ENCODE measurements around the gene SLC16A14. TPM values are rescaled to one million over a fixed set of nuclear protein-coding genes. Genes with fewer than 3 reads are reported as not detected.

The SLC16A14 gene
- polyA plus RNA-seq, 1 donor from 2014 or later, result 128 TPM

- Histone ChIP-seq H3K79me2 (replicated peaks; ENCODE audit: insufficient read depth, low read length) (no peaks in the 10 kb centered on the region), H3F3A (ENCODE audit: insufficient read depth, low read length, poor library complexity, severe bottlenecking) (no peaks in the 10 kb centered on the region), H3K4me2 (ENCODE audit: low read length) (no peak overlapping the region), H3K36me3 (ENCODE audit: insufficient read depth, low read length) (no peaks in the 10 kb centered on the region), H2AFZ (ENCODE audit: low read depth, low read length) (no peak overlapping the region), H3K9me2 (ENCODE audit: insufficient read depth, low read length) (no peaks in the 10 kb centered on the region), H3K27me3 (ENCODE audit: insufficient read depth, low read depth, low read length) (no peaks in the 10 kb centered on the region), H3K4me3 (ENCODE audit: low read length) (no peak overlapping the region), H3K9me3 (ENCODE audit: low read length) (no peaks in the 10 kb centered on the region), H3K9ac (ENCODE audit: low read length) (no peak overlapping the region), H3K27ac (ENCODE audit: low read length) (no peak overlapping the region), H4K20me1 (ENCODE audit: insufficient read depth) (no peaks in the 10 kb centered on the region)
- TF ChIP-seq, protein P1, sequence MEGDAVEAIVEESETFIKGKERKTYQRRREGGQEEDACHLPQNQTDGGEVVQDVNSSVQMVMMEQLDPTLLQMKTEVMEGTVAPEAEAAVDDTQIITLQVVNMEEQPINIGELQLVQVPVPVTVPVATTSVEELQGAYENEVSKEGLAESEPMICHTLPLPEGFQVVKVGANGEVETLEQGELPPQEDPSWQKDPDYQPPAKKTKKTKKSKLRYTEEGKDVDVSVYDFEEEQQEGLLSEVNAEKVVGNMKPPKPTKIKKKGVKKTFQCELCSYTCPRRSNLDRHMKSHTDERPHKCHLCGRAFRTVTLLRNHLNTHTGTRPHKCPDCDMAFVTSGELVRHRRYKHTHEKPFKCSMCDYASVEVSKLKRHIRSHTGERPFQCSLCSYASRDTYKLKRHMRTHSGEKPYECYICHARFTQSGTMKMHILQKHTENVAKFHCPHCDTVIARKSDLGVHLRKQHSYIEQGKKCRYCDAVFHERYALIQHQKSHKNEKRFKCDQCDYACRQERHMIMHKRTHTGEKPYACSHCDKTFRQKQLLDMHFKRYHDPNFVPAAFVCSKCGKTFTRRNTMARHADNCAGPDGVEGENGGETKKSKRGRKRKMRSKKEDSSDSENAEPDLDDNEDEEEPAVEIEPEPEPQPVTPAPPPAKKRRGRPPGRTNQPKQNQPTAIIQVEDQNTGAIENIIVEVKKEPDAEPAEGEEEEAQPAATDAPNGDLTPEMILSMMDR (IDR thresholded peaks at IDR 0.05; ENCODE audit: poor library complexity, severe bottlenecking), result no peak
- TF ChIP-seq POLR2AphosphoS5 (IDR thresholded peaks at IDR 0.05) (no peak), EZH2 (IDR thresholded peaks at IDR 0.05; ENCODE audit: borderline replicate concordance, insufficient read depth, low read length, poor library complexity, severe bottlenecking) (no peak), EP300 (conservative IDR thresholded peaks at IDR 0.05; ENCODE audit: poor library complexity, severe bottlenecking) (no peak), MXI1 (conservative IDR thresholded peaks at IDR 0.05; ENCODE audit: poor library complexity, severe bottlenecking) (no peak), SMC3 (conservative IDR thresholded peaks at IDR 0.05; ENCODE audit: poor library complexity) (no peak), RAD21 (conservative IDR thresholded peaks at IDR 0.05) (no peak), TAF1 (IDR thresholded peaks at IDR 0.05; ENCODE audit: low read depth) (no peak)
- TF ChIP-seq, protein P2, sequence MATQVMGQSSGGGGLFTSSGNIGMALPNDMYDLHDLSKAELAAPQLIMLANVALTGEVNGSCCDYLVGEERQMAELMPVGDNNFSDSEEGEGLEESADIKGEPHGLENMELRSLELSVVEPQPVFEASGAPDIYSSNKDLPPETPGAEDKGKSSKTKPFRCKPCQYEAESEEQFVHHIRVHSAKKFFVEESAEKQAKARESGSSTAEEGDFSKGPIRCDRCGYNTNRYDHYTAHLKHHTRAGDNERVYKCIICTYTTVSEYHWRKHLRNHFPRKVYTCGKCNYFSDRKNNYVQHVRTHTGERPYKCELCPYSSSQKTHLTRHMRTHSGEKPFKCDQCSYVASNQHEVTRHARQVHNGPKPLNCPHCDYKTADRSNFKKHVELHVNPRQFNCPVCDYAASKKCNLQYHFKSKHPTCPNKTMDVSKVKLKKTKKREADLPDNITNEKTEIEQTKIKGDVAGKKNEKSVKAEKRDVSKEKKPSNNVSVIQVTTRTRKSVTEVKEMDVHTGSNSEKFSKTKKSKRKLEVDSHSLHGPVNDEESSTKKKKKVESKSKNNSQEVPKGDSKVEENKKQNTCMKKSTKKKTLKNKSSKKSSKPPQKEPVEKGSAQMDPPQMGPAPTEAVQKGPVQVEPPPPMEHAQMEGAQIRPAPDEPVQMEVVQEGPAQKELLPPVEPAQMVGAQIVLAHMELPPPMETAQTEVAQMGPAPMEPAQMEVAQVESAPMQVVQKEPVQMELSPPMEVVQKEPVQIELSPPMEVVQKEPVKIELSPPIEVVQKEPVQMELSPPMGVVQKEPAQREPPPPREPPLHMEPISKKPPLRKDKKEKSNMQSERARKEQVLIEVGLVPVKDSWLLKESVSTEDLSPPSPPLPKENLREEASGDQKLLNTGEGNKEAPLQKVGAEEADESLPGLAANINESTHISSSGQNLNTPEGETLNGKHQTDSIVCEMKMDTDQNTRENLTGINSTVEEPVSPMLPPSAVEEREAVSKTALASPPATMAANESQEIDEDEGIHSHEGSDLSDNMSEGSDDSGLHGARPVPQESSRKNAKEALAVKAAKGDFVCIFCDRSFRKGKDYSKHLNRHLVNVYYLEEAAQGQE (IDR thresholded peaks at IDR 0.05; ENCODE audit: borderline replicate concordance), result no peak
These were observed 22.2 kb upstream of the SLC16A14 start for GRCh38 chr2:230090967-230091366.

GRCh38 chr2:230085201-230085600 lies 16.5 kb upstream of the SLC16A14 start:
- no peaks in the 10 kb centered on the region for H3K27me3 ChIP-seq (ENCODE audit: insufficient read depth, low read depth, low read length)
- no peak overlapping the region for H3K9ac ChIP-seq (ENCODE audit: low read length)
- TF ChIP-seq TAF1 (IDR thresholded peaks at IDR 0.05; ENCODE audit: low read depth), result no peak
- no peak for TF ChIP-seq EP300 (conservative IDR thresholded peaks at IDR 0.05; ENCODE audit: poor library complexity, severe bottlenecking)
- TF ChIP-seq EZH2 (IDR thresholded peaks at IDR 0.05; ENCODE audit: borderline replicate concordance, insufficient read depth, low read length, poor library complexity, severe bottlenecking), result no peak
- TF ChIP-seq POLR2AphosphoS5 (IDR thresholded peaks at IDR 0.05), result no peak
- TF ChIP-seq RAD21 (conservative IDR thresholded peaks at IDR 0.05), result no peak
- TF ChIP-seq, protein P1 (IDR thresholded peaks at IDR 0.05; ENCODE audit: poor library complexity, severe bottlenecking), result no peak
- TF ChIP-seq MXI1 (conservative IDR thresholded peaks at IDR 0.05; ENCODE audit: poor library complexity, severe bottlenecking), result no peak
- TF ChIP-seq SMC3 (conservative IDR thresholded peaks at IDR 0.05; ENCODE audit: poor library complexity), result no peak
- TF ChIP-seq, protein P2 (IDR thresholded peaks at IDR 0.05; ENCODE audit: borderline replicate concordance), result no peak
- H3K79me2 ChIP-seq (replicated peaks; ENCODE audit: insufficient read depth, low read length), result no peaks in the 10 kb centered on the region
- H4K20me1 ChIP-seq (ENCODE audit: insufficient read depth), result no peaks in the 10 kb centered on the region
- no peaks in the 10 kb centered on the region for H3F3A ChIP-seq (ENCODE audit: insufficient read depth, low read length, poor library complexity, severe bottlenecking)
- H3K4me3 ChIP-seq (ENCODE audit: low read length), result no peak overlapping the region
- no peaks in the 10 kb centered on the region for H3K36me3 ChIP-seq (ENCODE audit: insufficient read depth, low read length)
- no peaks in the 10 kb centered on the region for H3K9me2 ChIP-seq (ENCODE audit: insufficient read depth, low read length)
- H3K9me3 ChIP-seq (ENCODE audit: low read length), result no peaks in the 10 kb centered on the region
- H3K4me2 ChIP-seq (ENCODE audit: low read length), result no peak overlapping the region
- no peak overlapping the region for H3K27ac ChIP-seq (ENCODE audit: low read length)
- H2AFZ ChIP-seq (ENCODE audit: low read depth, low read length), result no peak overlapping the region
